Karpas-422 (cell line): ENCODE data around the gene ULK3. TPM values are rescaled to one million over a fixed set of nuclear protein-coding genes. Genes with fewer than 3 reads are reported as not detected.
A peak's percentile ranks its signal among the peaks of the same experiment; 100 is the strongest.

Experiments
- DNase-seq: peaks from one replicate; pipeline ENCODE4 v3.0.0-alpha.2; 2015
- H2AFZ ChIP-seq: fragments of 200-600 bp; sonication (generic); 2 replicates; pipeline ENCODE4 v1.6.1; 2014; ENCODE audit warnings: antibody characterized with exemption, low read length, mixed read lengths
- H3K27ac ChIP-seq: fragments of 200-600 bp; sonication (generic); 2 replicates; pipeline ENCODE4 v1.5.1; 2014; ENCODE audit warnings: mild to moderate bottlenecking, low read length, moderate library complexity
- H3K27me3 ChIP-seq: fragments of 200-600 bp; sonication (generic); 2 replicates; pipeline ENCODE4 v1.6.1; 2014; ENCODE audit warnings: low read length, mixed read lengths
- H3K36me3 ChIP-seq: fragments of 200-600 bp; sonication (generic); 2 replicates; pipeline ENCODE4 v1.6.1; 2014; ENCODE audit warnings: low read length, mixed read lengths; ENCODE audit not compliant: insufficient read depth
- H3K4me1 ChIP-seq: fragments of 200-600 bp; sonication (generic); 2 replicates; pipeline ENCODE4 v1.6.1; 2014; ENCODE audit warnings: mild to moderate bottlenecking, low read length, mixed read lengths
- H3K4me2 ChIP-seq: fragments of 200-600 bp; sonication (generic); 2 replicates; pipeline ENCODE4 v1.6.1; 2014; ENCODE audit warnings: low read length, low read depth, mild to moderate bottlenecking; ENCODE audit not compliant: poor library complexity, severe bottlenecking
- H3K4me3 ChIP-seq: fragments of 200-600 bp; sonication (generic); 2 replicates; pipeline ENCODE4 v1.5.1; 2014; ENCODE audit warnings: mild to moderate bottlenecking, antibody characterized with exemption, low read length, mixed read lengths
- H3K79me2 ChIP-seq: fragments of 200-600 bp; sonication (generic); 2 replicates; pipeline ENCODE4 v1.6.1; 2014; ENCODE audit warnings: mild to moderate bottlenecking, low read length, mixed read lengths
- H3K9ac ChIP-seq: fragments of 200-600 bp; sonication (generic); 2 replicates; pipeline ENCODE4 v1.6.0; 2014; ENCODE audit warnings: low read length
- H3K9me2 ChIP-seq: fragments of 200-600 bp; sonication (generic), shearing (Covaris generic); replicated peaks from 2 replicates; pipeline ENCODE4 v1.6.0; 2014; ENCODE audit warnings: mild to moderate bottlenecking, low read length, moderate library complexity; ENCODE audit not compliant: insufficient read depth
- H3K9me3 ChIP-seq: fragments of 300-700, 200-600 bp; sonication (generic); 2 replicates; pipeline ENCODE4 v1.6.1; 2014; ENCODE audit warnings: low read length, mixed read lengths
- H4K20me1 ChIP-seq: fragments of 200-600 bp; sonication (generic); 2 replicates; pipeline ENCODE4 v1.6.1; 2014; ENCODE audit warnings: mild to moderate bottlenecking, antibody characterized with exemption, low read length, low read depth; ENCODE audit not compliant: insufficient read depth
- total RNA-seq: library from RNA; depleted of rRNA; stranded (reverse); fragments of >200 nt; shearing (Covaris generic); gene quantifications from 2 replicates; pipeline ENCODE4 v1.2.3, GENCODE V29; 2014; ENCODE audit warnings: low replicate concordance

Gene ULK3
- total RNA-seq, 1 experiment from 2014 or later: 87.3 TPM

DNA sequence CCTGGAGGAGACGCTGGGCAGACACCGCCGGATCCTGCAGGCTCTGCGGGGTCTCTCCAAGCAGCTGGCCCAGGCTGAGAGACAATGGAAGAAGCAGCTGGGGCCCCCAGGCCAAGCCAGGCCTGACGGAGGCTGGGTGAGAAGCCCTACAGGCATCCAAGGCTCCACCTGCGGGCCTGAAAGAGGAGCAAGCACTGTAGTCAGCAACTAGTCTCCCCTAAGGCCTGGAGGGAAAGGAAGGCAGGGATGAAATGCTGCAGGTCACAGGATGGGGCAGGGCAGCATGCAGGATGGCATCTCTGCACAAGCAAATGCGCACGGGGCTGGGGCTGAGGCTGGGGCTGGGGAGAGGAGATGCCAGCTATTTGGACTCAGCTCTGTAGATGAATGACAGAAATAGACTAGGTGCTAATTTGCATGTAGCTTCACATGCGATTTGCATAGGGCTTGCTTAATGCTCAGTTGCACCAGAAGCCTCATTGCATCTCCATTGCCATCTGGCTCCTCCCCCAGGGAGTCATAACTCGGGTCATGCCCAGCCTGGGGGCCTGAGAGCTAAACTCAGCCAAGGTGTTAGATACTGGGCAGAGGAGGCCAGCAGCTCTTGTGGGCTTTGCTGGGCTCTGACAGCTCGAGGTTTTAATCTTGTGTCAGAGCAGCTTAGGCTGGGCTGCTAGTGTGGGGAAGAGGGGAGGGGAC is 21.7 kb downstream of the ULK3 start:
- Histone ChIP-seq H2AFZ (no peak overlapping the region), H3K27ac (peak overlapping the region; percentile 99), H3K9me3 (no peaks in the 10 kb centered on the region), H3K4me3 (peak overlapping the region; percentile 77), H3K4me1 (peaks cover 76% of the 10 kb centered on the region), H3K27me3 (no peaks in the 10 kb centered on the region), H4K20me1 (no peaks in the 10 kb centered on the region; the same call in 1 of the 2 replicates), H3K36me3 (no peaks in the 10 kb centered on the region), H3K79me2 (peaks cover 14% of the 10 kb centered on the region), H3K4me2 (peak overlapping the region; percentile 96), H3K9me2 (no peaks in the 10 kb centered on the region), H3K9ac (peak overlapping the region; percentile 97)
- DNase-seq: peak; percentile 98

- peak overlapping the region; percentile 77 for H3K4me3 ChIP-seq
- H3K4me2 ChIP-seq: peak overlapping the region; percentile 96
- H3K27me3 ChIP-seq: no peaks in the 10 kb centered on the region
- H3K9ac ChIP-seq: peak overlapping the region; percentile 97
- no peak overlapping the region for H2AFZ ChIP-seq
- H3K79me2 ChIP-seq: peaks cover 14% of the 10 kb centered on the region
- H4K20me1 ChIP-seq: no peaks in the 10 kb centered on the region; the same call in 1 of the 2 replicates
- H3K36me3 ChIP-seq: no peaks in the 10 kb centered on the region
- H3K9me2 ChIP-seq: no peaks in the 10 kb centered on the region
- H3K9me3 ChIP-seq: no peaks in the 10 kb centered on the region
- H3K27ac ChIP-seq: peak overlapping the region; percentile 99
- peaks cover 67% of the 10 kb centered on the region for H3K4me1 ChIP-seq
- DNase-seq: no peak
Measured at GRCh38 chr15:74820056-74820455, 22.9 kb downstream of the ULK3 start.

DNA sequence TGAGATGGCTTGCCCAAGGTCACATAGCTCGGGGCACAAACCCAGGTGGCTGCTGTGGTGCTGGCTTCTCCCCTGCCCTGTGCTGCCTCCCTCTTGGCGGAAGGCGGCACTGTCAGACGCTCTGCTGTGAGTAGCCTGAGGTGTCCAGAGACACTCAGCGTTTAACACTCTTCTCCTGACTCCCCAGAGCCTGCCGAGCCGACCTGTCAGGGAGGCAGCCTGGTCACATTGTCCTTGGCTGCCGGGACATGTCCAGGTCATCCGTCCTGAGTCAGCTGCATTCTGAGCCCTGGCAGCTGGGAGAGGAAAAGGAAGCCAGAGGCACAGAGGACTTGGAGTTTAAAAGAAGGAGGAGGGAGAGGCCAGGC is 25.6 kb downstream of the ULK3 start:
- DNase-seq: no peak
- Histone ChIP-seq H3K9me2 (no peaks in the 10 kb centered on the region), H2AFZ (no peak overlapping the region), H3K4me2 (no peak overlapping the region), H3K4me1 (peaks cover 40% of the 10 kb centered on the region), H3K27me3 (no peaks in the 10 kb centered on the region), H3K27ac (0 out of 2 replicates have a peak overlapping the region, but pooled peaks have one; percentile 42), H3K36me3 (no peaks in the 10 kb centered on the region), H3K9ac (no peak overlapping the region), H4K20me1 (no peaks in the 10 kb centered on the region; the same call in 1 of the 2 replicates), H3K9me3 (no peaks in the 10 kb centered on the region), H3K4me3 (no peak overlapping the region), H3K79me2 (peaks cover 14% of the 10 kb centered on the region)

- Histone ChIP-seq H3K27me3 (no peaks in the 10 kb centered on the region), H3K4me3 (no peak overlapping the region), H3K9ac (no peak overlapping the region), H3K4me1 (peaks cover 34% of the 10 kb centered on the region), H3K79me2 (peaks cover 14% of the 10 kb centered on the region), H3K36me3 (no peaks in the 10 kb centered on the region), H3K9me2 (no peaks in the 10 kb centered on the region), H3K4me2 (no peak overlapping the region), H3K9me3 (no peaks in the 10 kb centered on the region), H4K20me1 (no peaks in the 10 kb centered on the region; the same call in 1 of the 2 replicates), H2AFZ (no peak overlapping the region), H3K27ac (0 out of 2 replicates have a peak overlapping the region, but pooled peaks have one; percentile 42)
- DNase-seq: no peak
Measured at GRCh38 chr15:74816624-74817369, 26.2 kb downstream of the ULK3 start.

DNA sequence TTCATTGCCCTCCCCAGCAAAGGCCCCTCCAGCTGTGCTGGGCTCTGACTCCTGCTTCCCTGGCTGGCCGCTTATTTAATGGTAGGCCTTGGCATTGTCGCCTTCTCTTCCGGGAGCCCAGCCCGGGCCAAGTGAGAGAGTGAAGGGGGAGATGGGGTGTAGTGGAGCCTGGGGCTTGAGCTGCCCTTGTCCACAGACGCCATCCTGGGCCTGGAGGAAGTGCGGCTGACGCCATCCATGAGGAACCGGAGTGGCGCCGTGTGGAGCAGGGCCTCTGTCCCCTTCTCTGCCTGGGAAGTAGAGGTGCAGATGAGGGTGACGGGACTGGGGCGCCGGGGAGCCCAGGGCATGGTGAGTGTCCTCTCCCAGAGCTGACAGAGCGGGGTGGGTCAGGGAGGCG is 27.0 kb downstream of the ULK3 start:
- Histone ChIP-seq H3K36me3 (no peaks in the 10 kb centered on the region), H3K4me3 (no peak overlapping the region), H2AFZ (no peak overlapping the region), H3K27me3 (no peaks in the 10 kb centered on the region), H3K27ac (no peak overlapping the region), H3K9me3 (no peaks in the 10 kb centered on the region), H3K4me1 (peaks cover 27% of the 10 kb centered on the region), H3K79me2 (peaks cover 14% of the 10 kb centered on the region), H3K9me2 (no peaks in the 10 kb centered on the region), H3K9ac (no peak overlapping the region), H3K4me2 (no peak overlapping the region), H4K20me1 (no peaks in the 10 kb centered on the region; the same call in 1 of the 2 replicates)
- no peak for DNase-seq

DNA sequence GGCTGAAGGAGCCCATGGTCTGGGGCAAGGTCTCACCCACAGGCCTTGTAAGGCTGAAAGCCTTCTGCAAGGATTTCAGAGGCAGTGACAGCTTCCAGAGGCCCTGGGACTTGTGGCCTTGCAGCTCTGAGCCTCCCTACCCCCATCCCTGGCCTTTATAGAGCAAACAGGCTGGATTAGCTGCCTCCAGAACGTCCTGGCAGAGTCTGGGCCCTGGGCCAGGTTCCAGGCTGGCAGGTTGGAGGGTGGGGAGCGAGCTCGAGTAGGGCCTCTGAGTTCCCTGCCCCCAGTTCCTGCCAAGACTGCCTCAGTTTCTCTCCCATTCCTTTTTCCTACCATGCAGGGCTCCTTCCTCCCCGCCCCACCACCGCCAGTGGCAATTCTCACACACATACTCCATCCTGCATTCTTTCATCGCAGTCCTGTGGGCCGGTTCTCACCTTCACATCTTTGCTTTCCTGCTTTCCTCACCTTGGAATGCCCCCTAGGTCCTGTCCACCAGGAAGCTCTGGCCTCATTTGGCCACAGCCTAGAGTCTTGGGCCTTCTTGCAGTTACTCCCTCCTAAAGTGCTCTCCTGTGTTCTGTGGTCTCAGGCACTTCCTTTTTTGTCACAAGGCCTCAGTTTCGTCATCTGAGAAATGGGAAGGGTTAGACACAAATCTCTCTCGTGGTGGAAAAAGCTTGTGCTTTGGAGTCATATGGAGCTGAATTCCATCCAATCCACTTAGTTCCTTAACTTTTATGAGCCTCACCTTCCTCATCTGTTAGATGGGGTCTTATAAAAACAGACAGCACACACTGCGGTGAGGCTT is 27.6 kb downstream of the ULK3 start:
- Histone ChIP-seq H4K20me1 (no peaks in the 10 kb centered on the region; the same call in 1 of the 2 replicates), H3K9ac (no peak overlapping the region), H3K4me3 (no peak overlapping the region), H3K27me3 (no peaks in the 10 kb centered on the region), H3K27ac (peak overlapping the region; percentile 26; the same call in 1 of the 2 replicates), H3K79me2 (peaks cover 7% of the 10 kb centered on the region), H3K4me1 (peaks cover 20% of the 10 kb centered on the region), H2AFZ (no peak overlapping the region), H3K9me3 (no peaks in the 10 kb centered on the region), H3K9me2 (no peaks in the 10 kb centered on the region), H3K4me2 (no peak overlapping the region), H3K36me3 (no peaks in the 10 kb centered on the region)
- DNase-seq: no peak

GRCh38 chr15:74812533-74812932 is 30.4 kb downstream of the ULK3 start, which contains the start of gene LMAN1L:
Gene LMAN1L (plus strand): TSS chr15:74812835. CDS start chr15:74812855, 20 bp downstream.
- H3K9me2 ChIP-seq: no peaks in the 10 kb centered on the region
- H3K27ac ChIP-seq: peak within 1 kb of the TSS; percentile 65
- peak; percentile 58 for DNase-seq
- H2AFZ ChIP-seq: no peak within 1 kb of the TSS
- H3K79me2 ChIP-seq: no peaks in the 10 kb centered on the region
- H3K36me3 ChIP-seq: no peaks in the 10 kb centered on the region
- H4K20me1 ChIP-seq: no peaks in the 10 kb centered on the region; the same call in 1 of the 2 replicates
- no peak within 1 kb of the TSS for H3K9ac ChIP-seq
- no peaks in the 10 kb centered on the region for H3K27me3 ChIP-seq
- no peaks in the 10 kb centered on the region for H3K9me3 ChIP-seq
- no peak within 1 kb of the TSS for H3K4me2 ChIP-seq
- H3K4me3 ChIP-seq: no peak within 1 kb of the TSS
- H3K4me1 ChIP-seq: peaks cover 25% of the 10 kb centered on the region
